Cerebellar cortex (tissue), 1 donor: Measurements from ENCODE around the gene CSMD2.
A peak's percentile ranks its signal among the peaks of the same experiment; 100 is the strongest.

Experiments used
- DNase-seq: peaks from one replicate; pipeline ENCODE4 v3.0.0-alpha.2; 2015; ENCODE audit warnings: low spot score

CSMD2 gene

DNA sequence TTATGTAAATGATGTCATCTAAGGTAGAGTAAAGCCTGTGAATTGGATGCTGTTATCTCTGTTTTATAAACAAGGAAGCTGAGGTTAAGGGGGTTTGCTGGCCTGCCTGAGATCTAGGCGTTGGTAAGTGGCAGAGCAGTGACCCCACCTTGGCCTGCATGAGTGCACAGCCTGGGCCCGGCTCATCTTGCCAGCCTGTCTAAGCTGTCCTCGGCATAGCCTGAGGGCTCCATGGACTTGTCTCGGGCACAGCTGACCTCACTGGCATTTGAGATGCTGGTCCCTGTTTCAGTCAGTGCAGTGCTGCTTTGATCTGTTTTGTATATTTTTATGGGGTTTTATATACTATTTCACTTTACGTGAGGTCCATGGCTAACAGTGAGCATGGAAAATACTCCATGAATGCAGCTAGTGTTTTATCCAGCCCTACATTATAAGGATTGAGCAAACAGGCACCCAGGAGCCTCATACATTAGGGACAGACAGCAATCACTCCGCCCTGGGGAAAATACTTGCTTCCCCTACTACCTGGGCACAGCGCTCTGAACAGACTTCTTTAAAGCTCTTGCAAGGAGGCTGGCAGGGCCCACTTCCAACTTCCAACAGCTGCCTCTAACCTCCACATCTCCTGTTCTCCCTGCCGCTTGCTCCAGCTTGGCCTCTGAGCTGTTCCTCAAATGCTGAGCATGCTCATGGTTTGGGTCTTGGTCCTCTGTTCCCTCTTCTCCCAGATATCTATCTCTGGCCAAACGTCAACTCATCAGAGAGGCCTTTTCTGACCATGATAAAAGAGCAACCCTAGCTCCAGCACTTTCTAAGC is 451.8 kb downstream of the CSMD2 start:
- DNase-seq = no peak

DNA sequence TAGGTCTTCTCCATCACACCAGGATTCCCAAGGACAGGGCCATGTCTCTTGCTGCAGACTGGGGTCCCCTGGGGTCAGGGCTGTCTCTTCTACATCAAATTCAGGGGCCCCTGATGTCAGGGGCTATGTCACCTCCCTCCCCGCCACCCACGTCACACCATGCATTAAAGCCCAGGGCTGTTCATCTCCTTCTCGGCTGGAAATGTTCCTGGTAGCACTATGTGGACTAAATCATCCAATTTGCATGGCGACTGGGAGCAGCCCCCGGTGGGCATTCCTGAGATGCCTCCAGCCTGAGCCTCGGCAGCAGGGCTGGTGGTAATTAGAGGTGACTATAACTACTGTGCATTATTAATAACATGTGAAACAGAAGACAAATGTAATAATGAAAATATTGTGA is 452.8 kb downstream of the CSMD2 start:
- no peak for DNase-seq

DNA sequence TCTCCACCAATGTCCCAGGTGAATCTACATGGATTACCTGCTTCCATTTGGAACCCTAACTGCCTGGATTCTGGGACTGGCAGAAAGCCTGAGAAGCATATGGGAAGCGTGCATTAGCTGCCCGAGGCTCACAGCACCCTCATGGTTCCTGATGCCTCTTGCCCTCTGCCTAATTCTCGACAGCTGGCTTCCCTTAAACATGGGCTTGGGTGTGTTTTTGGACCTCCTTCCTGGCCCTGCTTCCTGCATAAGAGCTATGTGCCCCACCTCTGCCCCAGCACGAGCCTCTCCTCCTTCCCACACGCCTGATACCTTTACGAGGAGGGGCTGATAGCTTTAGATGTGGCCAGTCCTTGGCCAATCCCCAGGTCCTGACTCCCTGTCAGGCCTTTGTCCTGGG is 453.5 kb downstream of the CSMD2 start:
- no peak for DNase-seq

DNA sequence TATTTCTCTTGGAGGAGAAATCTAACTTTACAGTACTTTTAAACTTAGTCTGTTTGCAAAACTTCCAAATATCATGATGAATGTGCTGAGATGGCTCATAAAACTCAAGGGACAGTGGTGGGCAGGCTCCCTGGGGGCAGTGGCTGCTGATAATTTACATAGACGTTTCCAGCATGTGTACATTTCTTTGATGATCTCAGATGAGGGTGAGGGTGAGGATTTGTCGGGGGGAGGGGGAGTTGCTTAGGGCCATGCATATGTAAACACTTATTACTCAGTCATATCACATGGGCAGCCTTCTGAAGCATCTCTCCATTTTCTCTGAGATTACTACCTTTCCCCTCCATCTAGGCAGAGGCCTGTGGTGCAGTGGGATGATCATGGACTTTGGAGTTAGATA is 454.1 kb downstream of the CSMD2 start:
- DNase-seq = no peak

DNA sequence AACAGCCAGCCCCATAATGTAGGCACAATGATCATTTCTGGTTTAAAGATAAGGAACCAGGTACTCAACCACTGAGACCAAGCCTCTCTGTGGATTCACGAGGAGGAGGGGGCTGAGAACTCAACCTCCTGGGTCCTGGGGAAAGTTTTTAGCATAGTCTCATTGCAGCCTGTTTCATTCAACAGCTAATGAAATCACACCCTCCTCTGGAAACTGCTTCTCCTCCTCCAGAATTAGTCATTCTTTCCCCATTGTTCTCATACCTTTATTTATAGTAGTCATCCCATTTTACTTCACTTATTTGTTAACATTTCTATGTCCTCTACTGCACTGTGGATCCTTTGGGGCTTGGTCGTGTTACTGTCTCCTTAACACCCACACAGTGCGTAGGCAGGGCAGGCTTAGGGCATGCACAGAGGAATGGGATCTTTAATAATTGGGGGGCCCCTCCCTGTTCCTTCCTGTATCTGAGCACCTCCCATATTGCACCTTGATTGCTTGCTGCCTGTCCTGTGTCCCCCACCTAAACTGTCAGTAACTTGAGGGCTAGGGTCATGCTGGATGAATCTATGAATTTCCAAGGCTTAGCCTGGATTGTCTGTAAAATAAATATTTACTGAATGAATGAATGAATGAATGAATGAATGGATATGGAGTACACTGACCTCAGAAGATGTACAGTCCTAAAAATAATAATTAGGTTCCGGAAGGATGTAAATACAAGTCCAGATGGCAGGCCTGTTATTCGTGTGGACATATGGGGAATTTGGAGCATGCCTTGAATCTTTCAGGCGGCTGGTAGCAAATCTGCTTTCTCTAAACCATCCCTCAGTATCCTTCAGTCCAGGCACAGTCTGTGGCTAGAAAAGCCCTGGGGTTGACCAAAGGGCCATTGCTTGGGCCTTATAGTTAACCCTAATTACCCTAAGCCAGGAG is 455.0 kb downstream of the CSMD2 start:
- DNase-seq = peak; percentile 52

DNA sequence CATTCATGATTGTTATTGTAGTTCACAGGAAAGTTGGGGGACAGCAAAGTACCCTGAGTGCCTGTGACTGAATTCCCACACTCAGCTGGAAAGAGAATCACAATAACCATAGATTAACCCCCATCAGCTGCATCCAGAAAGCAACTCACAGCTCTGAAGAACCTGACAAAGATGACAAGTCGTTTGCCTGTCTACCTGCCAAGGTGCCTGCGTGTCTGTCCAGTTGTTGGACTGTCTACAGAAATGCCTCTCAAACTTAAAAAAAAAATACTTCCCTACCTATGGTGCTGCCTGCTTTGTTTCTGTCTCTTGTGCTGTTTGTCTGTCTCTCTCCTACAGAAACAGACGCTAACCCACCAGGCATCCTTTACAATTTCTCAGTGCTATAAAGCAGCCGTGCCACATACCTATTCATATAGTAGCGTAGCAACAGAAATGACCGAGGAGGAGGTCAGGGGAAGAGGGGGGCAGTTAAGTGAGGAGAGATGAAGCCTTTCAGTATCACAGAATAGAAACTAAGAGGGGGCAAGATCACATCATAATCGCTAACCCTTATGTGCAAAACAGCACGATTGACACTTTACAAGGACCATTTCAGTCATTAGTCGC is 455.8 kb downstream of the CSMD2 start:
- DNase-seq = no peak

DNA sequence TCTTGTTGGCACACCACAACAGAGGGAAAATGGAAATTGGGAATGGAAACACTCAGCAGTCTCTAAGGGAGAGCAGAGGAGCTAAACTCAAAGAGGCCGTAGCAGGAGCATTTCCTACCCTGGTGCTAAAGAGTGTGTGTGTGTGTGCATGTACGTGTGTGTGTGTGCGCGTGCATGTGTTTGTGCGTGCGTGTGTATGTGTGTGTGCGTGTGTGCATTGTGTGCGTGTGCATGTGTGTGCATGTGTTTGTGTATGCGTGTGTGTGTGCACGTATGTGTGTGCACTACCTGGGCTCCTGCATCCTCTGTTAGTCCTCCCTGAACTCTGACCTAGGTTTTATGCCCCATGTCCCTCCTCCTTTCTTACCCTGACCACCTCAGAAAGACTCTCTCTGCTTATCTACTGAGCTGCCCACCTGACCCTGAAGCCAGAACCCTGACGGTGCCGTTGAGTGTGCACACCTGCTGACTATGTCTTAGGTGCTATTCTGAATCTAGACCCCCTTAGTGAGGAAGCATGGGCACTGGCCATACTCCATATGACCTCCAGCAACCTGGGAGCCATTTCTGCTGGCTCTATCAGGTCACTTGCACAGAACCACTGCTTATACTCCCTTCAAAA is 458.3 kb downstream of the CSMD2 start:
- no peak for DNase-seq

DNA sequence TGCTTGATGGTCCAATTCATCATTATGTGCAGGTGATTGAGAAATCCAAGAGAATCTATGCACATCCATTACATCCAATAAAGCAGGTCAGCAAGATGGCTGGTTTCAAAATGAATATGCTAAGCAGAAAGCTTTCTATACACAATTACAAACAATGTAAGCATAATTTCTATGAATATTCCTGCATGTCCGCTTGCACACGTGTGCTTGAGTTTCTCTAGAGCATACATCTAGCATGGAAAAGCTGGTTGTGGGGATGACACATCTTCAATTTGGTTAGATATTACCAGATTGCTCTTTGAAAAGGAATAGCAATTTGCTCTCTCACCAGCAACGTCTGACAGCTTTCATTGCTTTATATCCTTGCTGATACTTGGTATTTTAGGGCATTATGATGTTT is 461.6 kb downstream of the CSMD2 start:
- no peak for DNase-seq

DNA sequence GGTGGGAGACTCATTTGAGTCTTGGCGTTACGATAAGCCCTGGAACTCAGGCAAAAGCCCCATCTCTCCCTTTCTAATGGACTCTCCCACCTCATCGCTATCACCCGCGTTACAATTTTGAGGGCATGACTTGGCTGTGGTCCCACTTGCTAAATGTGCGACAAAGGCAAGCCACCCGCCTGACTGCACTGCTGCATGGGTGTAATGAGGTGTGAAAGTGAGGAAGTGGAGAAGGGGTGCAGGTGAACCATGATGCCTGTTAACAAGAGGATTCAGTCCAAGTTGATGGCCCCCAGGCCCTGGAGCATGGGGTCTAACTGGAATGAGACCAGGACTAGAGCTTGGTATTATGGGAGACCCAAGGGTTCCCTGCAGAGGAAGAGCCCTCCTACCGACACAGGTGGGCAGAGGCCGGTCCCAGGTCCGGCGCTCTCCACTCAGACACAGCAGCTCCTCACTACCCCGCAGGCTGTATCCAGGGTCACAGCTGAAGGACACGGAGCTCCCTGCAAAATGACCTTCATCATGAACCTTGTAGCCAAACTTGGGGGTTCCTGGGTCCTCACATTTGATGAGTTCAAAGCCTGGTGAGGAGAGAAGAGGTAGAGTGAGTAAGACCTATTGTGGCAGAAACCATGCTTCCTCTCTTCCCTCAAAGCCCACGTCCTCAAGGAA is 466.5 kb downstream of the CSMD2 start:
- no peak for DNase-seq

DNA sequence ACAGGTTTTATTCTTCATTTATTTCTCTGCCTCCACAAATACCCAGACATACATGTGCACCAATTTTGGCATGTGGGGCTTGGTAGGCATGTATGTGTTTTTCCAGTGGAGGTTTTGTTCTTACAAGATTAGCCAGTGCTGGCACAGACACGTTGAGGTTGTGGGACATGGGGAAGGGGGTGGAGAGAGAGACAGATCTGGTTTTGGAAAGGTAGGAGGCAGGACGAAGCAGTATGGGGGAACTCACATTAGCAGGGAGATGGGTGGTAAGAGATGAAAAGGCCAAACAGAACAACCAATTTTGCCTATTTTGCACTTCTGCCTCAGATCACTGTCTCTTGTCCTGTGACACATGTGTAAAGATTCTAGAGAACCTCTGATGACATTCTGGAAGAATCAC is 467.2 kb downstream of the CSMD2 start:
- DNase-seq = no peak

DNA sequence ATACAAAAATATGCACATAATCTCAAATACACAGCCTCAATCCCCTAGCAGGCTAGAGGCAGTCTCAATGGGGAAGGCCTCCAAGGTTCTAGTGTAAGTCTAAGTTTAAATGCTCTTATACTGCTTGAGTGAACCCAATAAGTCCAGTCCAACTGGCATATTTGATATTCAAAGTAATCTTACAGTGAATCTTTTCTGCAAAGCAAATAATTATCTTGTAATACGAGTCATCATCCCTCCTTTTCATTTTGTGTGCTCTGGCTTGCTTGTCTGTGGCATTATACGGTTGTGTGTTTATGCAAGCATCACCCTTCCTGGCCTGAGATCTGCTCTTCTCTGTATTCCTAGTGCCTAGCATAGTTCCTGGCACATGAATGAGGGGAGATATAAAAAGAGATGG is 468.1 kb downstream of the CSMD2 start:
- DNase-seq = no peak

DNA sequence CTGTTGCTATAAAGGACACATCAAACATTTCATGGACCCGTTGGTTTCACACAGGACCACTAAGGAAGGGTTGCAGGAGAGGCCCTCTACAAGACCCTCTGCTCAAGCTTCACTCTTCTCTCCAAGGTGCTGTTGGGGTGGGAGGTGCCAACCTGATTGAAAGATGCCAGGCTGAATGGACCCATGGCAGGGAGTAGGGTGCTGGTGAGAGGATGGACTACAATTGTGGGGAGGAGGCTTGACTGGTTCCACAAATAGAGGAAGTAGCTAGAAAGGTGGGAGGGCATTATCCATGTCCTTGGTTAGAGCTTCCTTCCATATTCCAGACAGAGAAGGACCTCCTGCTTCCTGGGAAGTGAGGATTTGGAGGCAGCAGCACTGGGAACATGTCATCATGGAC is 468.7 kb downstream of the CSMD2 start:
- no peak for DNase-seq

DNA sequence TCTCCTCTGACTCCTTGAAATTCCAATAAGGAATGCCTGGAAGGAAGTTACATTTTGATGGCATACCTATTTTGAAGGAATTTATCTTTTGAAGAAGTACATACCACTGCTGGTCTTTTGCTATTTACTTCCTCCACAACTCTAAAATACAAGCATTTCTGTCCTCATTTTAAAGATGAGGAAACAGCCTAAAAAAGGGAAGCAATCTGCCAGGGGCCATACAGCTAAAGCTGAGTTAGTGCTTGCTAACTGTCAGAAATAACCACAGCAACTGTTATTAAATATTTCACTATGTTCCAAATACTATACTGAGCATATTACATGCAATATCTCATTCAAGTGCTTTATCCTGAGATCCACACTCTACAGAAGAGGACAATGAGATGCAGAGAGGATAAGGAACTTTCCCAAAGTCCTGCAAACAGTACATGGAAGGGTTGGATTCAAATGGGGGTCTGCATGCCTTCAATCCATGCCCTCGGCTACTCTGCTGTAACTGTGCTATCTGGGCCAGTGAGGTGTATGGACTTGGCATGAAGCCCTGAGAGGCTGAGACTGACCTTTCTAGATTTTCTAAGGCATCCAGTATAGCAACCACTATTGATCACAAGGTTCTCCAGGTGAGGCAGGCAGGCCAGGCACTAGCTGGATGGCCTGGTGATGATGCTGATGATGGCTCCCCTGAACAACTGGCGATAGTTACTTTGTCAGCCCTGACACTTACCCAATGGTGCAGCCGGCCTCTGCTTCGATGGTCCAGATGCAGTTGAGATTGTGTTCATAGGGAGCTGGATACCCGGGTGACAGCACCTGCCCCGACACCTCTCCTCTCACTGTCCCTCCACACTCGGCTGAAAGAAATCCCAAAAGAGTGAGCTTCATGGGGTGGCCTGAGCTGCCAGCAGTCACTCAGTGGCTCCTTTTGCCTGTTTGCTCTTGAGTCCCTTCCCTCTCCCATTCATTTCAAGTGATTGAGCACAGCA is 472.5 kb downstream of the CSMD2 start:
- DNase-seq = no peak

DNA sequence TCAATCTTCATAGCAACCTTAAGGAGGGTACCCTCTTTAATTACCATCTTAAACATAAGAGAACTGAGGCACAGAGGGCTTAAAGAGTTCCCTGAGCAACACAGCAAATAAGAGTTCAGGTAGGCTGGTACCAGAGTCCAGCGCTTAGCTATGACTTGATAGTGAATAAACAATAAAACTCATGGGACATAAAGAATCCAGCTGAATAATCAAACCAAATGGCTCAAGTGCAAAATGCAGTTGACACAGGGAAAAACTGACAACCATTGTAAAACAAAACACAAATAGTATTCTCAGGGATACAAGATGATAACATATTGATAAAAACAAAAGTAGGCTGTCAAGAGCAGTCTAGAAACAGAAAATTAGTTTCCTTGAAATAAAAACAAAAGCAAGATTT is 478.0 kb downstream of the CSMD2 start:
- no peak for DNase-seq

DNA sequence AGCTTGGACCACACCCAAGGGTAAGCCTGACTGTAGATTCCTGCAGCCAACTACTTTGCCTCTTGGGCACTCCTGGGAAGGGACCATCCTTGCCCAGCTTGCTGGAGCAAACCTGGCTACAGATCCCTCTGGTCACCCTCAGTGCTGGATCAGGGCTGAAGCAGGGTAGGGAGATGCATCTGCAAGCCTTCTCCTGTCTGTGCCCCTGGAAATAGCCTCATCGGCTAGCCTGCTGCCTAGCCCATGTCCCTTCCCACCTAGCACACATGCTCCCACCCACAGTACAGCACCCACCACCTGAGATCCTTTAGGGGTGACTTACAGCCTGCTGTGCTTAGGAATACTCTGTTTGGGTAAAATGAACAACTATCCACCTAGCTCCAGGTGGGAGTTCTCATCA is 478.5 kb downstream of the CSMD2 start:
- DNase-seq = no peak

DNA sequence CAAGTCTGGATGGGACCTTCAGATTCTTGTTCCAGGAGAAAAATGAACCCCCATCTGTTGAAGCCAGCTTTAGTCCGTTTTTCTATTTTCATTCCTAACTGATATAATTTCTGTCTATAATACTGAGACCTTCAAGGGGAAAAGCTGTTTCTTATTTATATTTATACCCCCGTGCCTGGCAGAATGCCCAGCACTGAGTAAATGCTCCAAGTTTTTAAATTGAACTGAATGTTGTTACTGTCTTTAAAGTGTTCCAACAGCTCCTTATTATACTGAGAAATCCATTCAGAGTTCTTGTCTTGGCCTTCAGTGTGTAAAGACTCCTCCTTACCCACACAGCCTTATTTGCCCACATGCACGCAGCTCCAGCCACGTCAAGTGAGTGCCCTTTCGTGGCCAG is 479.8 kb downstream of the CSMD2 start:
- no peak for DNase-seq

DNA sequence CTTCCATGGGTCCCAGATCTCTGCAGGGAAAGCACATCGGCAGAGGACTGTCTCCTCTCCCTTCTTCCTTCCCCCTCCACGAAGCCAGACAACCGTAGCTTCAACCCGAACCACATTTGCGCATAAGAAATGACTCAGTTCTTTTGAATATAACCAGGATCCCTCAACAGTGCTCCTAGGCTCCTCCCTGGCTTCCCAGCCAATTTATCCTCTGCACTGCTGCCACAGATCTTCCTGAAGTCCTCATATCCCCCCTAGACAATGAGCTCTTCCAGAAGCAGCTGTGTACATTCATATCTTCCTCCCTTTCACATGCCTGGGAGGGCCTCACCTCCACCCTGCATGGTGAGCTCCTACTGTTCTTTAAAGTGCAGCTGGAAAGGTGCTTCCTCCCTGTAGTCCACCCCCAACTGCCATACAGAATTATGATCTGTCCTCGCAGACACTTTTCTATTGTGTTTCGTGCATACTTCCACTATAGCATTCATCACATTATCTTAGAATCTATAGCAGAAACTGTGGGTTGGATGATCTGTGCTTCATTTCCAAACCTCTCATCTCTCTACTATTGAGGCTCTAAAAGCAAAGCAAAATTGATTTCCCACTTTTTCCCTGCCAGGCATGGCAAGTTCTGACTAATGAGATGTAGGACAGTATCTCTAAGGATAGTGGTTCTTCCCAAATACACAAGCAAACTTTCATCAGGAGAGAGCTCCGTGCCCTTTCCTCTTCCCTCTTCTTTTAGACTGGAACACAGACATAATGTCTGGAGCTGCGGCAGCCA is 480.4 kb downstream of the CSMD2 start:
- no peak for DNase-seq

DNA sequence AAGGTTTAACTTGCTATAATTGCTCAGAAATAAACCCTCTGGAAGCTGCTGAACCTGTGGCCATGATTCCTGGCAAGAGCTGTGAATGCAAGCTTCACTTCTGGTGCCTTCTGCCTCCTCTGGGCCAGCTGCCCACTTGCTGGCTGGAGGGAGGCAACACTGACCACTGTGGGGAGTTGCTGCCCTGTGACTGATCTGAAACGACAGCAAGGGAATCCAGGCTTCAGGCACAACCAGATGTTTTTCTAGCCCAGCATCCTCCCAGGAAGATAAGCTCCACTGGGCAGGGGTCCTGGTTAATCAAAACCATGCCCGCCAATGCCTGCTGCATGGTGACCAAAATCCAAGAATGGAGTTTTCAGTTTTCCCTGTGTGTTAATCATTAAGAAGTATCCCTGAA is 481.1 kb downstream of the CSMD2 start:
- DNase-seq = peak; percentile 5

DNA sequence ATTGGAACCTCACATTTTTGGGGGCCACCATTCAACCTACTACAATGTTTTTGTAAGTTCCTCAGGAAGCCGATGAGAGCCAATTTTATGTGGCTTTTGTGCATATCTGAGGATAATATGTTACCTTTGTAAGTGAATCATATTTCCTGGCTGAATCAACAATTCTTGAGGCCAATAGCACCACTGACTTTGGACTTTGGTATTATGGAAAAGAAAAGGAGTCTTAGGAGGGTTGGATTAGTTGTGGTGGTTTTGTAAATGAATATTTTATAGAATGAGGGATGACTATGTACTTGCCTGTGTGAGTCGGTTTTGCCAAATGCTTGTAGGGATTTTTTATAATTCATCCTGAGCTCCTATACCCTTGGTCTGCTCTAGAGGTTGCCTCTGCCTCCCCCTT is 482.7 kb downstream of the CSMD2 start:
- DNase-seq = no peak
